Transverse colon (tissue), 4 donors: ENCODE data around the gene RASL10A.

Source experiments
- CTCF ChIP-seq, 5 experiments: fragments of 200-600 bp in 3 of 5; fragments of 450-650 bp in 2 of 5; sonication (generic) in 3 of 5; IDR thresholded peaks; 1 replicate in 2 of 5; 2 replicates in 3 of 5; pipeline ENCODE4 v1.5.1; 2016 to 2017; ENCODE audit warnings: antibody characterized with exemption in 5 of 5, inconsistent platforms in 3 of 5, mild to moderate bottlenecking in 2 of 5, moderate library complexity in 1 of 5
- EP300 ChIP-seq: sonication (generic); formaldehyde crosslinking; IDR thresholded peaks from one replicate; pipeline ENCODE4 v1.6.1; 2017; ENCODE audit warnings: antibody characterized with exemption, low read depth
- POLR2A ChIP-seq: fragments of 450-650 bp; IDR thresholded peaks from one replicate; pipeline ENCODE4 v1.6.1; 2016; ENCODE audit warnings: antibody characterized with exemption, mild to moderate bottlenecking, moderate library complexity
- POLR2AphosphoS5 ChIP-seq, 3 donors: sonication (generic); formaldehyde crosslinking; IDR thresholded peaks; one replicate each; pipeline ENCODE4 v1.6.1; 2016; ENCODE audit warnings: antibody characterized with exemption in 3 of 3

GRCh38 chr22:29302402-29302680 is 13.2 kb downstream of the RASL10A start:
- TF ChIP-seq CTCF (IDR thresholded peaks at IDR 0.05) (no peak), POLR2A (no peak), POLR2AphosphoS5 (IDR thresholded peaks at IDR 0.05) (no peak), EP300 (no peak)
